Brain (organoid and tissue), 1 donor: ENCODE data around the gene OCEL1. TPM values are rescaled to one million over a fixed set of nuclear protein-coding genes. Genes with fewer than 3 reads are reported as not detected.

ENCODE experiments used
- polyA plus RNA-seq: library from polyadenylated mRNA; stranded (reverse); fragments of 350-450 nt; fragmentation: Illumina TruSeq; extraction: RNeasy Lipid Tissue Mini Kit (QIAGEN cat#74804); gene quantifications from one replicate; pipeline ENCODE4 v1.2.3, GENCODE V29; 2015; ENCODE audit warnings: low read depth, low replicate concordance; ENCODE audit not compliant: insufficient read depth

OCEL1 gene
- polyA plus RNA-seq, 1 donor from 2014 or later, result 28.2 TPM

Other genes starting within 250 kb of the OCEL1 start
- 4.1 TPM for gene CPAMD8, start 199.4 kb upstream of the OCEL1 start, polyA plus RNA-seq
- gene HAUS8, start 150.8 kb upstream of the OCEL1 start, polyA plus RNA-seq, result 12.7 TPM
- gene MYO9B, start 150.4 kb upstream of the OCEL1 start, polyA plus RNA-seq, result 41.2 TPM
- gene USE1, start 10.9 kb upstream of the OCEL1 start, polyA plus RNA-seq, result 61.6 TPM
- gene NR2F6, start 19.7 kb downstream of the OCEL1 start, polyA plus RNA-seq, result 15.9 TPM
- 1.0 TPM for gene USHBP1, start 38.5 kb downstream of the OCEL1 start, polyA plus RNA-seq
- gene BABAM1, start 41.2 kb downstream of the OCEL1 start, polyA plus RNA-seq, result 121 TPM
- 0.42 TPM for gene ANKLE1, start 55.7 kb downstream of the OCEL1 start, polyA plus RNA-seq
- 45.7 TPM for gene ABHD8, start 77.2 kb downstream of the OCEL1 start, polyA plus RNA-seq
- gene MRPL34, start 79.6 kb downstream of the OCEL1 start, polyA plus RNA-seq, result 125 TPM
- 61.4 TPM for gene DDA1, start 83.3 kb downstream of the OCEL1 start, polyA plus RNA-seq
- 14.9 TPM for gene ANO8, start 108.6 kb downstream of the OCEL1 start, polyA plus RNA-seq
- 14.5 TPM for gene GTPBP3, start 111.3 kb downstream of the OCEL1 start, polyA plus RNA-seq
- 35.9 TPM for gene PLVAP, start 151.1 kb downstream of the OCEL1 start, polyA plus RNA-seq
- gene CCDC194, start 168.0 kb downstream of the OCEL1 start, polyA plus RNA-seq, result not detected
- 39.4 TPM for gene BST2, start 179.4 kb downstream of the OCEL1 start, polyA plus RNA-seq
- 64.9 TPM for gene MVB12A, start 193.8 kb downstream of the OCEL1 start, polyA plus RNA-seq
- 1.3 TPM for gene TMEM221, start 222.4 kb downstream of the OCEL1 start, polyA plus RNA-seq
- not detected for gene NXNL1, start 234.7 kb downstream of the OCEL1 start, polyA plus RNA-seq
- 20.4 TPM for gene SLC27A1, start 244.3 kb downstream of the OCEL1 start, polyA plus RNA-seq